ENCODE results near the gene NLGN3.

The NLGN3 gene

DNA sequence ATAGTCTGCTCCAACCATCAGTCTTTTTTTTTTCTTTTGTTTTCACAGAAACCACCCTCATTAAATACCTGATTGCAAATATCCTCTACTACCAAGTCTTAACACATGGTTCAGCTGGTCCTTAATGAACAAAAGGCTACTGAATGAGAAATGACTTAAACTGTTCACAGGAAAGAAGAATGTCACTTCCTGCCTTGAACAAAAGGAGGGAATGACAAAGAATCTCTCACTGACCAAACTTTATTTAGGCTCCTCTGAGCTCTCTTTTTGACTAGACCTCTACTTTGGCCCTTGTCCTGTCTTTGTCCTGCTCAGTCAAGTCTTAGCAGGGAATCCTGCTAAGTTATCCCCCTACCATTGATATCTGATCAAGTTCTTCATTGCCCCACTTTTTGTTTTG lies 46.6 kb downstream of the NLGN3 start:
- no peak overlapping the region for H3K27ac ChIP-seq (ENCODE audit: low read length, poor library complexity, severe bottlenecking)
- no peak overlapping the region for H4K91ac ChIP-seq (ENCODE audit: low read length)
- H3K18ac ChIP-seq (ENCODE audit: low read depth in 1 of 2, low read length in 2 of 2), result no peak overlapping the region
- H3K14ac ChIP-seq (ENCODE audit: low read length in 2 of 2), result no peak overlapping the region
- H2BK120ac ChIP-seq (ENCODE audit: low read depth, low read length), result no peak overlapping the region
- no peak overlapping the region for H2BK12ac ChIP-seq (ENCODE audit: low read length in 2 of 2)
- no peaks in the 10 kb centered on the region for H3K79me1 ChIP-seq (replicated peaks; ENCODE audit: low read length, poor library complexity, severe bottlenecking)
- H3K4me3 ChIP-seq (ENCODE audit: insufficient read depth in 1 of 2, low read depth in 1 of 2, low read length in 2 of 2), result no peak overlapping the region
- H3K23ac ChIP-seq (ENCODE audit: low read length in 2 of 2), result no peak overlapping the region
- H2AK5ac ChIP-seq (ENCODE audit: low read length, severe bottlenecking), result no peak overlapping the region
- H3K9me3 ChIP-seq (ENCODE audit: control insufficient read depth, low read length), result no peaks in the 10 kb centered on the region
- no peak overlapping the region for H2AFZ ChIP-seq (ENCODE audit: low read depth, low read length)
- DNase-seq, result no peak
- H3K27me3 ChIP-seq (ENCODE audit: control insufficient read depth in 1 of 2, insufficient read depth in 1 of 2, low read length in 2 of 2), result peaks cover 0 to 21% of the 10 kb centered on the region in 2 experiments
- no peak overlapping the region for H4K8ac ChIP-seq (ENCODE audit: low read length)
- no peaks in the 10 kb centered on the region for H3K36me3 ChIP-seq (ENCODE audit: control insufficient read depth in 1 of 2, insufficient read depth in 2 of 2, low read depth in 1 of 2, low read length in 2 of 2)
- no peak overlapping the region for H3K4ac ChIP-seq (ENCODE audit: low read depth in 1 of 2, low read length in 2 of 2)
- H2BK5ac ChIP-seq (ENCODE audit: low read depth, low read length, poor library complexity, severe bottlenecking), result no peak overlapping the region
- H3K4me2 ChIP-seq (ENCODE audit: low read length, poor library complexity, severe bottlenecking), result no peak overlapping the region
- H3K4me1 ChIP-seq (ENCODE audit: control insufficient read depth, insufficient read depth, low read depth, low read length), result no peaks in the 10 kb centered on the region
- no peak overlapping the region for H3K9ac ChIP-seq (ENCODE audit: low read length)
- H2BK15ac ChIP-seq (ENCODE audit: low read depth, poor library complexity, severe bottlenecking), result no peak overlapping the region

DNA sequence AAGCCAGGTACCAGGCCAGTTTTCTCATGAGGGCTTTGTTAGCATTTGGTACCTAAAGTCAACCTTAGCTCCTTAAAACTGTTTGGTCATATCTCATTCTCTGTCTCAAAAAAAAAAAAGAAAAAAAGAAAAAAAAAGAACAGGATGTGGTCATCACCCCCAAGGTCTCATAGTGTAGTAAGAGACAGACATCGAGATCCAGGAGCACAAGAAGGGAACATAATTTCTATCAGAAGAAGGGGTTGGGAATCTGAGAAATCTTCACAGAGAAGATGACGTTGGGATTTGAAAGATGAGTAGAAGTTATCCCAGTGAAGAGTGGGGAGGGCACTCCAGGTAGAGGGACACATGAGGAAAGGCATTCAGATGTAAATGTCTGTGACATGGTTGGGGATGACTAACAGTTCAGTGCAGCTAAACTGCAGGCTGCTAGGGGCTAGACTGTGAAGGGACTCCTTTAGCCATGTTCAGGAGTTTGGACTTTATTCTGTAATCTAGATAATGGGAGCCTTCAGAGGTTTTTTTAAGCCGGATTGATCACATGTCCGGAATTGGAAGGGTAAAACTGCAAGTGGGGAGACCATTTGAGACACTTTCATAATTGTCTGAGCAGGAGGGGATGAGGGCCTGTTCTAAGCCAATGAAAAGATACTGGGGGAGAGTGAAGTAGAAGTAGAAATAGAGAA lies 51.5 kb downstream of the NLGN3 start:
- Histone ChIP-seq H2BK120ac (ENCODE audit: low read depth, low read length) (no peak overlapping the region), H2BK15ac (ENCODE audit: low read depth, poor library complexity, severe bottlenecking) (no peak overlapping the region), H3K4me1 (ENCODE audit: control insufficient read depth, insufficient read depth, low read depth, low read length) (no peaks in the 10 kb centered on the region)

DNA sequence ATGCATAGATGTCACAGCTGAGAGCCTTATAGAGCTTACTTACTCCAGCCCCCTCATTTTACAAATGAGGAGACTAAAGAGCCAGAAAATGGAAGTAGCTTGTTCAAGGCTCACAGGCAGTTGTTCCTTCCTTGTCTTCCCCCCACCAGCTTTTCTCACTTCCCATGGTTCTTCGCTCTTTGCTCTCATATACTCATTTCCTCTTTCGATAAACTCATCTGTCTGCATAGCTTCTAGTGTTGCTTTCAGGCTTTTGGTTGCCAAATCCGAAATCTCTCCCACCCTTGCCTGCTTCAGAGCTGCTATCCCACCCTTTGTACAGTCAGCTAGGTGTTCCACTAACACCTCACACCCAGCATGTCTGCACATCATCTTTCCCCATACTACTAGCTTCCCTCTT lies 53.4 kb downstream of the NLGN3 start:
- Histone ChIP-seq H2AK5ac (ENCODE audit: low read length, severe bottlenecking) (no peak overlapping the region), H2BK120ac (ENCODE audit: low read depth, low read length) (no peak overlapping the region), H3K9ac (ENCODE audit: low read length) (no peak overlapping the region), H3K79me1 (replicated peaks; ENCODE audit: low read length, poor library complexity, severe bottlenecking) (no peaks in the 10 kb centered on the region), H3K9me3 (ENCODE audit: control insufficient read depth, low read length) (no peaks in the 10 kb centered on the region), H4K8ac (ENCODE audit: low read length) (no peak overlapping the region), H3K14ac (ENCODE audit: low read length in 2 of 2) (no peak overlapping the region), H4K91ac (ENCODE audit: low read length) (no peak overlapping the region), H3K4me3 (ENCODE audit: insufficient read depth in 1 of 2, low read depth in 1 of 2, low read length in 2 of 2) (no peak overlapping the region), H3K36me3 (ENCODE audit: control insufficient read depth in 1 of 2, insufficient read depth in 2 of 2, low read depth in 1 of 2, low read length in 2 of 2) (no peaks in the 10 kb centered on the region), H3K23ac (ENCODE audit: low read length in 2 of 2) (no peak overlapping the region), H2BK12ac (ENCODE audit: low read length in 2 of 2) (no peak overlapping the region), H3K27ac (ENCODE audit: low read length, poor library complexity, severe bottlenecking) (no peak overlapping the region), H3K4me2 (ENCODE audit: low read length, poor library complexity, severe bottlenecking) (no peak overlapping the region), H3K4ac (ENCODE audit: low read depth in 1 of 2, low read length in 2 of 2) (no peak overlapping the region), H2BK5ac (ENCODE audit: low read depth, low read length, poor library complexity, severe bottlenecking) (no peak overlapping the region), H2BK15ac (ENCODE audit: low read depth, poor library complexity, severe bottlenecking) (no peak overlapping the region), H3K4me1 (ENCODE audit: control insufficient read depth, insufficient read depth, low read depth, low read length) (no peaks in the 10 kb centered on the region), H3K27me3 (ENCODE audit: control insufficient read depth in 1 of 2, insufficient read depth in 1 of 2, low read length in 2 of 2) (peaks cover 0 to 18% of the 10 kb centered on the region in 2 experiments), H3K18ac (ENCODE audit: low read depth in 1 of 2, low read length in 2 of 2) (no peak overlapping the region), H2AFZ (ENCODE audit: low read depth, low read length) (no peak overlapping the region)
- DNase-seq, result no peak
- 90% methylated on average over 3 of the region's 3 CpGs for WGBS

More for the DNA sequence above, 51.5 kb downstream of the NLGN3 start:
- Histone ChIP-seq H3K18ac (ENCODE audit: low read depth in 1 of 2, low read length in 2 of 2) (no peak overlapping the region), H3K27ac (ENCODE audit: low read length, poor library complexity, severe bottlenecking) (no peak overlapping the region), H2BK12ac (ENCODE audit: low read length in 2 of 2) (no peak overlapping the region), H3K79me1 (replicated peaks; ENCODE audit: low read length, poor library complexity, severe bottlenecking) (no peaks in the 10 kb centered on the region), H3K4me3 (ENCODE audit: insufficient read depth in 1 of 2, low read depth in 1 of 2, low read length in 2 of 2) (no peak overlapping the region), H3K23ac (ENCODE audit: low read length in 2 of 2) (no peak overlapping the region), H3K36me3 (ENCODE audit: control insufficient read depth in 1 of 2, insufficient read depth in 2 of 2, low read depth in 1 of 2, low read length in 2 of 2) (no peaks in the 10 kb centered on the region), H4K8ac (ENCODE audit: low read length) (no peak overlapping the region), H2BK5ac (ENCODE audit: low read depth, low read length, poor library complexity, severe bottlenecking) (no peak overlapping the region), H2AK5ac (ENCODE audit: low read length, severe bottlenecking) (no peak overlapping the region), H3K4me2 (ENCODE audit: low read length, poor library complexity, severe bottlenecking) (no peak overlapping the region), H3K14ac (ENCODE audit: low read length in 2 of 2) (no peak overlapping the region), H4K91ac (ENCODE audit: low read length) (no peak overlapping the region), H3K9ac (ENCODE audit: low read length) (no peak overlapping the region), H2AFZ (ENCODE audit: low read depth, low read length) (no peak overlapping the region), H3K9me3 (ENCODE audit: control insufficient read depth, low read length) (no peaks in the 10 kb centered on the region), H3K4ac (ENCODE audit: low read depth in 1 of 2, low read length in 2 of 2) (no peak overlapping the region), H3K27me3 (ENCODE audit: control insufficient read depth in 1 of 2, insufficient read depth in 1 of 2, low read length in 2 of 2) (peaks cover 0 to 16% of the 10 kb centered on the region in 2 experiments)
- WGBS, result 57% methylated on average over 4 of the region's 4 CpGs
- DNase-seq, result no peak

DNA sequence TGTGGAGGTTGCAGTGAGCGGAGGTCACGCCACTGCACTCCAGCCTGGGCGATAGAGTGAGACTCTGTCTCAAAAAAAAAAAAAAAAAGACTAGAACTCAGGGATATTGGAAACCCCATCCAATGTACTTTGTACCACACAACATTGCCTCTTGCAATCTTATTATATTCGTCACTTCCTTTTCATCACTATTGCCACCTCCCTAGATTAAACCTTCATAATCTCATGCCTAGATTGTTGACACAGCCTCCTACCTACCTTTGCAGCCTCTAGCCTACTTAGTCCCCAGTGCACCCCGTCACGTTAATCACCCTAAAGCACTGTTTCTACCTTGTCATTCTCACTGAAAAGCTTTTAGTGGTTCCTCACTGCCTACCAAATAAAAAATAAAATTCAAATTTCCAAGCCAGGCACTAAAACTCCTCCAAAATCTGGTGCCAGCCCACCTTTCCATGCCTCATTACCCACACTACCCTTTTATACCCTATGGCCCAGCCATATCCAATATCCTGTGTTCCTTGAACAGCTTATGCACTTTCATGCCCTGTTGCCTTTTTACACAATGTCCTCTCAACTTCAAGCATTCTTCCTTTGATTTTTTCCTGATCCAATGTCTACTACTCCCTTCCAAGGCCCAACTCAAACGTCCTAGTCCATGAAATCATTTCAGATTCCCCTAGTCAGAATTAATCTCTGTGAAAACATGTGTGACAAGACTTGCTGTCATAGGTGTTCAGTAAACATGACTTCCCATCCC lies 54.8 kb downstream of the NLGN3 start:
- no peak overlapping the region for H3K14ac ChIP-seq (ENCODE audit: low read length in 2 of 2)

More for the DNA sequence above, 54.8 kb downstream of the NLGN3 start:
- Histone ChIP-seq H4K91ac (ENCODE audit: low read length) (no peak overlapping the region), H3K27ac (ENCODE audit: low read length, poor library complexity, severe bottlenecking) (no peak overlapping the region), H2BK12ac (ENCODE audit: low read length in 2 of 2) (no peak overlapping the region), H3K4me3 (ENCODE audit: insufficient read depth in 1 of 2, low read depth in 1 of 2, low read length in 2 of 2) (no peak overlapping the region), H3K18ac (ENCODE audit: low read depth in 1 of 2, low read length in 2 of 2) (no peak overlapping the region), H2AK5ac (ENCODE audit: low read length, severe bottlenecking) (no peak overlapping the region), H3K9me3 (ENCODE audit: control insufficient read depth, low read length) (no peaks in the 10 kb centered on the region), H3K23ac (ENCODE audit: low read length in 2 of 2) (no peak overlapping the region), H3K4me2 (ENCODE audit: low read length, poor library complexity, severe bottlenecking) (no peak overlapping the region), H2AFZ (ENCODE audit: low read depth, low read length) (no peak overlapping the region), H2BK15ac (ENCODE audit: low read depth, poor library complexity, severe bottlenecking) (no peak overlapping the region), H3K79me1 (replicated peaks; ENCODE audit: low read length, poor library complexity, severe bottlenecking) (no peaks in the 10 kb centered on the region), H3K9ac (ENCODE audit: low read length) (no peak overlapping the region), H2BK120ac (ENCODE audit: low read depth, low read length) (no peak overlapping the region), H3K27me3 (ENCODE audit: control insufficient read depth in 1 of 2, insufficient read depth in 1 of 2, low read length in 2 of 2) (peaks cover 0 to 13% of the 10 kb centered on the region in 2 experiments), H2BK5ac (ENCODE audit: low read depth, low read length, poor library complexity, severe bottlenecking) (no peak overlapping the region), H4K8ac (ENCODE audit: low read length) (no peak overlapping the region), H3K4me1 (ENCODE audit: control insufficient read depth, insufficient read depth, low read depth, low read length) (no peaks in the 10 kb centered on the region), H3K4ac (ENCODE audit: low read depth in 1 of 2, low read length in 2 of 2) (no peak overlapping the region), H3K36me3 (ENCODE audit: control insufficient read depth in 1 of 2, insufficient read depth in 2 of 2, low read depth in 1 of 2, low read length in 2 of 2) (no peaks in the 10 kb centered on the region)
- DNase-seq, result no peak
- 92% methylated on average over 7 of the region's 7 CpGs for WGBS
